ENCODE measurements around the gene STX18. TPM values are rescaled to one million over a fixed set of nuclear protein-coding genes. Genes with fewer than 3 reads are reported as not detected.
A peak's percentile ranks its signal among the peaks of the same experiment; 100 is the strongest.

Gene STX18
- total RNA-seq, 1 donor from 2014 or later, result 41.7 TPM

GRCh38 chr4:4390046-4390445 lies 151.8 kb downstream of the STX18 start:
- Mint-ChIP-seq H3K4me3 (no peak overlapping the region), H3K4me1 (peaks cover 9% of the 10 kb centered on the region), H3K36me3 (peaks cover 27% of the 10 kb centered on the region), H3K9me3 (no peaks in the 10 kb centered on the region), H3K27ac (no peak overlapping the region), H3K27me3 (ENCODE audit: low read depth) (peaks cover 21% of the 10 kb centered on the region)
- no peak for DNase-seq (ENCODE audit: low spot score in 2 of 2, unreplicated experiment in 2 of 2)
- TF ChIP-seq CTCF (IDR thresholded peaks at IDR 0.05; ENCODE audit: unreplicated experiment), result no peak

GRCh38 chr4:4388836-4389575 lies 152.8 kb downstream of the STX18 start:
- DNase-seq (ENCODE audit: low spot score in 2 of 2, unreplicated experiment in 2 of 2), result no peak
- Mint-ChIP-seq H3K27me3 (ENCODE audit: low read depth) (peaks cover 32% of the 10 kb centered on the region), H3K4me3 (no peak overlapping the region), H3K4me1 (peaks cover 9% of the 10 kb centered on the region), H3K27ac (no peak overlapping the region), H3K36me3 (peaks cover 22% of the 10 kb centered on the region), H3K9me3 (no peaks in the 10 kb centered on the region)
- no peak for TF ChIP-seq CTCF (IDR thresholded peaks at IDR 0.05; ENCODE audit: unreplicated experiment)

- no peak for TF ChIP-seq CTCF (IDR thresholded peaks at IDR 0.05; ENCODE audit: unreplicated experiment)
- Mint-ChIP-seq H3K27ac (no peak overlapping the region), H3K36me3 (peaks cover 15% of the 10 kb centered on the region), H3K9me3 (no peaks in the 10 kb centered on the region), H3K4me3 (peak overlapping the region; percentile 76), H3K4me1 (peaks cover 9% of the 10 kb centered on the region), H3K27me3 (ENCODE audit: low read depth) (peaks cover 38% of the 10 kb centered on the region)
- DNase-seq (ENCODE audit: low spot score in 2 of 2, unreplicated experiment in 2 of 2), result no peak
These were observed 153.5 kb downstream of the STX18 start for GRCh38 chr4:4388311-4388790.

GRCh38 chr4:4387531-4388310 lies 154.1 kb downstream of the STX18 start:
- H3K4me1 Mint-ChIP-seq, result peaks cover 9% of the 10 kb centered on the region
- H3K27me3 Mint-ChIP-seq (ENCODE audit: low read depth), result peaks cover 45% of the 10 kb centered on the region
- H3K27ac Mint-ChIP-seq, result peak overlapping the region; percentile 59
- peak in 1 of 2 experiments; percentile 58 for DNase-seq (ENCODE audit: low spot score in 2 of 2, unreplicated experiment in 2 of 2)
- H3K36me3 Mint-ChIP-seq, result peaks cover 11% of the 10 kb centered on the region
- peak overlapping the region; percentile 76 for H3K4me3 Mint-ChIP-seq
- no peak for TF ChIP-seq CTCF (IDR thresholded peaks at IDR 0.05; ENCODE audit: unreplicated experiment)
- H3K9me3 Mint-ChIP-seq, result no peaks in the 10 kb centered on the region

- DNase-seq (ENCODE audit: low spot score in 2 of 2, unreplicated experiment in 2 of 2), result peak; percentile 56 to 77
- H3K9me3 Mint-ChIP-seq, result no peaks in the 10 kb centered on the region
- peaks cover 53% of the 10 kb centered on the region for H3K27me3 Mint-ChIP-seq (ENCODE audit: low read depth)
- no peak for TF ChIP-seq CTCF (IDR thresholded peaks at IDR 0.05; ENCODE audit: unreplicated experiment)
- peak within 1 kb of the TSS; percentile 25 for H3K27ac Mint-ChIP-seq
- H3K4me3 Mint-ChIP-seq, result peak within 1 kb of the TSS; percentile 82
- H3K36me3 Mint-ChIP-seq, result peaks cover 6% of the 10 kb centered on the region
- H3K4me1 Mint-ChIP-seq, result peaks cover 9% of the 10 kb centered on the region
These were observed 155.0 kb downstream of the STX18 start, which contains the start of gene NSG1 for GRCh38 chr4:4386736-4387392. NSG1 (plus strand) TSS chr4:4387102; CDS start chr4:4387630, 528 bp downstream.

Measured in mesothelial cell of epicardium (in vitro differentiated cells).